Stimulated activated CD4-positive, alpha-beta T cell treated with anti-CD3 and anti-CD28 coated beads, TNF-alpha, amount 100 ng/mL, for 1 hour (primary cell): Measurements from ENCODE around the gene TRAF6.
"Not testable (repeated sequence)": the region's sequence is repeated elsewhere in the genome, so short reads cannot be mapped to it uniquely, and the experiment has no call there.

Experiments
- DNase-seq, 3 donors: peaks; one replicate each; pipeline ENCODE4 v3.0.0-alpha.2; 2020; ENCODE audit warnings: low read depth in 3 of 3, low spot score in 1 of 3

TRAF6 gene

GRCh38 chr11:36509694-36510593 lies at the start of gene TRAF6:
TSS of gene TRAF6 (minus strand) at chr11:36510272. CDS start at chr11:36501515, 8,757 bp downstream.
- DNase-seq, result peak; percentile 68 to 90 (median 75)

DNA sequence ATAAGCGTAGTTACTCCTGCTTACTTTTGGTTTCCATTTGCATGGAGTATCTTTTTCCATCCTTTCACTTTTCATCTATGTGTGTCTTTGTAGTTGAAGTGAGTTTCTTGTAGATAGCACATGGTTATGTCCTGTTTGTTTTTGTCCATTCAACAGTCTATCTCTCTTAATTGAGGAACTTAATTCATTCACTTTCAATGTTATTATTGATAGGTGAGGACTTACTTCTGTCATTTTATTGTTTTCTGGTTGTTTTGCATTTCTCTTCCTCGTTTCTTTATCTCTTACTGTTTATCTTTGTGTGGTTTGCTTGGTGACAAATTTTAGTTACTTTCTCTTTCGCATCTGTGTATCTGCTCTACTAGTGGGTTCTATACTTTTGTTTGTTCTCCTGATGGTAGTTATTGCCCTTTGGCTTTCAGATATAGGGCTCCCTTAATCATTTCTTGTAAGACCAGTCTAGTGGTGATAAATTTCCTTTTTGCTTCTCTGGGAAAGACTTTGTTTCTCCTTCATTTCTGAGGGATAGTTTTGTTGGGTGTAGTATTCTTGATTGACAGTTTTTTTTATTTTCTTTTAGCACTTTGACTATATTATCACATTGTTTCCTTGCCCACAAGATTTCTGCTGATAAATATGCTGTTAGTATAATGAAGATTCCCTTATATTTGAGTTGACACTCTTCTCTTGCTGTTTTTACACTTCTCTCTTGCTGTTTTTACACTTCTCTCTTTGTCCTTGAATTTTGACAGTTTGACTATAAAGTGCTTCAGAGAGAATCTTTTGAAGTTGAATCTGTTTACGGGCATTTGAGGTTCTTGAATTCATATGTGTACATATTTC lies 48.7 kb upstream of the TRAF6 start:
- no peak for DNase-seq

DNA sequence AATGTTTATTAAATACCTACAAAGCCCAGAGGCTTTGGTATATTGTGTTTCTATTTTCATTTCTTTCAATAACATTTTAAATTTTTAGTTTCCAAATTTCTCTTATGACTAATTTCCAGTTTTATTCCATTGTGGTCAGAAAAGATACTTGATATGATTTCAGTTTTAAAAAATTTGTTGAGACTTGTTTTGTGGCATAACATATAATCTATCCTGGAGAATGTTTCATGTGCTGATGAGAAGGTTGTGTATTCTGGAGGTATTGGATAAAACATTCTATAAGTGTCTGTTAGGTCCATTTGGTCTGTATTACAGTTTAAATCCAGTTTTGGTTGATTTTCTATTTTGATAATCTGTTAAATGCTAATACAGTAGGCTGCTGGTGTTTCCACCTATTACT lies 47.9 kb upstream of the TRAF6 start:
- no peak for DNase-seq

DNA sequence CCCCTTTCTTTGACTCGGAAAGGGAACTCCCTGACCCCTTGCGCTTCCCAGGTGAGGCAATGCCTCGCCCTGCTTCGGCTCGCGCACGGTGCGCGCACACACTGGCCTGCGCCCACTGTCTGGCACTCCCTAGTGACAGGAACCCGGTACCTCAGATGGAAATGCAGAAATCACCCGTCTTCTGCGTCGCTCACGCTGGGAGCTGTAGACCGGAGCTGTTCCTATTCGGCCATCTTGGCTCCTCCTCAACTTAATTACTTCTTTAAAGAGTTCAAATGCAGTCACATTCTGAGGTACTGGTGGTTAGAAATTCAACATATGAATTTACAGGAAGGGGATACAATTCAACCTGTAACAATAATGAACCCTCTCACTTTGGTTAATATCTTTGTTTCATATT lies 47.3 kb upstream of the TRAF6 start:
- DNase-seq, result not testable (repeated sequence)

GRCh38 chr11:36550385-36551115 lies 40.5 kb upstream of the TRAF6 start:
- DNase-seq, result no peak

GRCh38 chr11:36540998-36541397 lies 30.9 kb upstream of the TRAF6 start:
- no peak for DNase-seq

DNA sequence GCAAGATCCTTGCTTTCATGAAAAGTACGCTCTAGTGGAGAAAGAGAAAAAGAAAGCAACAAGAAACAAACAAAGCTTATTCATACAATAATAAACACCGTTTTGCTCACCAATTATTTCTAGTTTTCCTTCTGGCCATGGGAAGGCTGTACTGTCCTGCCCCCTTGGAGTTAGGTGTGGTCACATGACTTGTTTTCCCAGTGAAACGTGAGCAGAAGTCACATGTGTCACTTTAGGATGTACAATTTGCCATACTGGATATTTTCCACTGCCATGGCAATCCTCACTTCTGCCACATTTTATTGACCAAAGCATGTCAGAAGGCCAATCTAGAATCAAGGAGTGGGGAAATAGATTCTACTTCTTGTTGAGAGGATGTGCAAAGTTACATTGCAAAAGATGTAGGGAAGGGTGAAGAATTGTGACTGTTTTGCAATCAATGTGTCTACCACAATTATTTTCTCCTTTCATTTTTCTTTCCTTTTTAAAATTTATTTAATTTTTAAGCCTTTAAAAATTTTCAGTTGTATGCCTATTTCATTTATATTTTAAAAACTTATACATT lies 24.3 kb upstream of the TRAF6 start:
- no peak for DNase-seq

DNA sequence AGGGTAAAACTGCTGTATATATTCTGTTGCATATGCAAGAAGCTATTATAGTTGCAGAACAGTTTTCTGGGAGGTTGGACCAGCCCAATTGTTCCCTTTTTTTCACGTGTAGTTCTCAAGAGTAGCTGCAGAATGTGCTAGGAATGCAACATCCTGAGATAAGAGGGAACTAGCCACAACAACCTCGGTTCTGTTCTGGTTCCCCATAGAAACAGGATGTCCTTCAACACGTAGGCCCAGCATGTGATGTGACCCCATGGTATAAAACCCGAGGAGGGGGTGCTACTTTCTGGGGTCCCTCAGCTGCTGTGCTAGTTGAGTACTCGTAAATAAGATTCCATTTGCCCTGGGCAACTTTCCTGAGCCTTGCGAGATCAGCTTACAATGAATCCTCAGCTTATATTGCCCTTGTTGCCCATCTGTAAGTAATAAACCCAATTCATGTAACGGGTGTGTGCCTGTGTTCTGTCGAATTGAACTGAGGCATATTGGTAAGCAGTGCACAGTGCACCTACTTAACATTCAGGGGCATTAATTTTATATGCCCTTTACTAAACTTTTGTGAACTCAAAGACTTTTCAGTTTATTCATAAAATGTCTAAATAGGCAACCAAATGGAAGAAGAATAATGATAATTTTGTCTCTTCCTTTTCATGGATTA lies 23.0 kb upstream of the TRAF6 start:
- DNase-seq, result no peak

GRCh38 chr11:36530840-36531239 lies 20.8 kb upstream of the TRAF6 start:
- DNase-seq, result no peak

GRCh38 chr11:36513965-36514364 lies 3.9 kb upstream of the TRAF6 start:
- DNase-seq, result no peak

DNA sequence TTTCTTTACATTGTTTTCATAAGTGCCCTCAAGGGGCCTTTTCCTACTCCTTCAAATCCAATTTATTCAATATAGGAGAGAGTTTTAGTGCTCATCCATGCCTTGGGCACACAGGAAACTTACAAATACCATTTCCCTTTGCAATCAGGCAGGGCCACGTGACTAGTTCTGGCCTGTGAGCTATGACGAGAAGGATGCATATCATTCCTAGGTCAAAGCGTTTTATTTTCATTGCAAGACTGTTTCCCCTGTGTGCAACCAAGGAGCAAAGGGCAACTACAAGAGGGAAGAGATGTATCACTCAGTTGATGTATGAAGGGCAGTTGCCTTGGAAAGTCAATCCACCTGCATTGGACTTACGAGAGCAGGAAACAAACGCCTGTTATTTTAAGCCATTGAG lies 1.9 kb upstream of the TRAF6 start:
- no peak for DNase-seq

DNA sequence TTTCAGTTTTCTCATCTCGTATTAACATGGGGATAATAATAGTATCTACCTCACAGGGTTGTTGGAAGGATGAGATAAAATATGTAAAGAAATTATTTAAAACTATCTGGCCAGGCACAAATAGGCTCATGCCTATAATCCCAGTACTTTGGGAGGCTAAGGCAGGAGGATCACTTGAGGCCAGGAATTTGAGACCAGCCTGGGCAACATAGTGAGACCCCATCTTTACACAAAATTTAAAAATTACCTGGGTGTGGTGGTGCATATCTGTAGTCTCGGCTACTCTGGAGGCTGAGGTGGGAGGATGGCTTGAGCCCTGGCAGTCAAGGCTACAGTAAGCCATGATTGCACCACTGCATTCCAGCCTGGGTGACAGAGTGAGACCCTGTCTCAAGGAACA lies 990 bp upstream of the TRAF6 start:
- DNase-seq, result not testable (repeated sequence)

GRCh38 chr11:36510594-36510942 lies 496 bp upstream of the TRAF6 start:
- DNase-seq, result no peak

DNA sequence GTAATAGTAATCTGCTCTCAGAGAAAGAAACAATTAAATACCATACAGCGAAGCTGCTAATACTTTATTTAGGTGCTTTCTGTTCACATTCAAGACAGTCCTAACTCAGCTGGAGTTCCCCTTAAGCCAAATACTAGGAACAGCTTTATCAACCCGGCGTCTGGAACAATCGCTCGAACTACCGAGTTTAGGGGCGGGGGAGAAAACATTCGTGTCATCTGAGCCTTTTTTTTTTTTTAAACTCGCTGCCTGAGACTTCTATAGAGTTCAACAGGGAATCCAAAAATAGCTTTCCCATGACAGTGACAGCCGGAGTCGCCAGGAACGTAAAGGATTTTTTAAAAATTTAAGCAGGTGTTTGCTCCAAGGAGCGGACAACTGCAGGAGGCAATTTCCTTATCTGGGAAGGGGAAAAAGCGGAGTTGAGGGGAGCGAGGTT lies 852 bp downstream of the TRAF6 start:
- DNase-seq, result no peak

- no peak for DNase-seq
Observed at GRCh38 chr11:36508743-36509142, 1.3 kb downstream of the TRAF6 start.

- no peak for DNase-seq
Observed at GRCh38 chr11:36507824-36508489, 2.1 kb downstream of the TRAF6 start.

DNA sequence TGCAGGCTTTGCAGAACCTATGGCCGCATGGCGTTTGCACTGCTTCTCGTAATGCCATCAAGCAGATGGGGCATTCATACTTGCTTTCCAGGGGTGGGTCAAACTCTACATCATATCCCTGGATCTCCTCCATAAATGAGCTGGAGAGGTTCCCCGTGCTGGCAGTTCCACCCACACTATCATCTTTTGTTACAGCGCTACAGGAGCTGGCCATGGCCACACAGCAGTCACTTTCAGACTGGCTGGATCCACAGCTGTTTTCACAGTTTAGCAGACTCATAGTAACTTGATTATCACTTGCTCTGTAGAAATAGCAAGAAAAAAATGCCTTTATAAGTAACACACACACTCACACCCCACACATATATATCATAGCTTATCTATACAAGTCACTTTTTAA lies 8.8 kb downstream of the TRAF6 start:
- DNase-seq, result no peak

GRCh38 chr11:36500315-36500721 lies 9.8 kb downstream of the TRAF6 start:
- DNase-seq, result no peak

GRCh38 chr11:36499315-36499714 lies 10.8 kb downstream of the TRAF6 start:
- DNase-seq, result no peak

DNA sequence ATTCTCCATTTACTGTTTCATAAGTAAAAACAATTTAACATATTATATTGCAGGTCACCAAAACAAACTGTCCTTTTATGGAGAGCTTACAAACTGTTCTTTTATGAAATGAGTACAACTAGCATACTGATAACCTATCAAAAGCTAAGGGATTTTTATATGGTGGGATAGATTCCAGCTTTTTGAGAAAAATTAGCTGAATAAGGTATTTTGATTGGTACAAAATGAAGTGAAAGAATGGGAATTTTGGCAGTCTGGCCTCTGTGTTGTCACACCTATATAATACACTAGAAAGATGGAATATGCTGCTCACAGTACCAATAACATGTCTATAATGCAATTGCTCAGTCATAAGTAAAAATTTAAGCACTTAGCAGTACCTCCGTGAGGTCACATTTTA lies 11.4 kb downstream of the TRAF6 start:
- no peak for DNase-seq
